Activated CD8-positive, alpha-beta memory T cell treated with anti-CD3 and anti-CD28 coated beads, Interleukin-2, amount 50 U/mL, for 24 hours (primary cell): Measurements from ENCODE around the gene STK24.

ENCODE experiments used
- DNase-seq: peaks from one replicate; pipeline ENCODE4 v3.0.0-alpha.2; 2020; ENCODE audit errors: extremely low read depth

STK24 gene

DNA sequence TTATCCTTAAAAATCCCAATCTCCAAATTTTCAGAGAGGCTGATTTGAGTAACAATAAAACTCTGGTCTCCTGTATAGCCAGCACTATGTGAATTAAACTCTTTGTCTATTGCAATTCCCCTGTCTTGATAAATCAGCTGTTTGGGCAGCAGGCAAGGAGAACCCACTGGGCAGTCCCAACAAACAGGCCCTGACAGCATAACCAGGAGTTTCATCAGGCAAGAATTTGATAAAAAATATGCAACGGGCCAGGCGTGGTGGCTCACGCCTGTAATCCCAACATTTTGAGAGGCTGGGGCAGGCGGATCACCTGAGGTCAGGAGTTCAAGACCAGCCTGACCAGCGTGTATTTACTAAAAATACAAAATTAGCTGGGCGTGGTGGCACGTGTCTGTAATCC lies 42.1 kb downstream of the STK24 start:
- no peak for DNase-seq

DNA sequence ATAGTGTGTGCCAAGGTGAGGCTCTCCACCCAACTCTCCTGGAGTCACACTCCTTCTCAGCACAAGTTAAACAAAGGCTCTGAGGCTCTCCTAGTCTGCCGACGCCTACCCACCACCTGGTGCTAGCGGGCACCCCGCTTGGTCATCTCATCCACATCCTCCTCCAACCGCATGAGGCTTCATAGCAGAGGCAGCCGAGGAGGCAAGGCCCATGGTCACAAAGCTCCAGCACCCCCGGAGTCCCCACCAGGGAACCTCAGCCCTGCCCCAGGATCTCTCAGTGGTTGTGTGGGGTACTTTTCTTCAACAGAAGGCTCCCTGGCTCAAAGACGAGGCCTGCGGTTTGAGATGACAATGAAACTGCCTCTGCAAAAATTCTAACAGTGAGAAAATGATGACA lies 43.0 kb downstream of the STK24 start:
- DNase-seq, result no peak

DNA sequence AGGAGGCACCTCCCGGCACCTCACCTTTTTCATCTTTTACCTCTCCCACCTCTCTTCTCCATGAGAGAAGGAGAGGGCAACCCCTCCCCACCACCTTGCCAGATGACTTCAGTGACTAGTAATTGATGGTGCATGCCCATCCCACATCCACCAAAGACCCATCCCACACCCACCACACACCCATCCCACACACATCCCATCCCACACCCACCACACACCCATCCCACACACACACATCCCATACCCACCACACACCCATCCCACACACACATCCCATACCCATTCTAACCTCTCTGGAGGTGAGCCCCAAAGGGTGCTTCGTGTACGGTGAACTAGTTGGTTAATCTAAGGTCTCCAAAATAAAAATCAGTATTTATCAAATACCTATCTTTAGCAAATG lies 44.7 kb downstream of the STK24 start:
- no peak for DNase-seq

DNA sequence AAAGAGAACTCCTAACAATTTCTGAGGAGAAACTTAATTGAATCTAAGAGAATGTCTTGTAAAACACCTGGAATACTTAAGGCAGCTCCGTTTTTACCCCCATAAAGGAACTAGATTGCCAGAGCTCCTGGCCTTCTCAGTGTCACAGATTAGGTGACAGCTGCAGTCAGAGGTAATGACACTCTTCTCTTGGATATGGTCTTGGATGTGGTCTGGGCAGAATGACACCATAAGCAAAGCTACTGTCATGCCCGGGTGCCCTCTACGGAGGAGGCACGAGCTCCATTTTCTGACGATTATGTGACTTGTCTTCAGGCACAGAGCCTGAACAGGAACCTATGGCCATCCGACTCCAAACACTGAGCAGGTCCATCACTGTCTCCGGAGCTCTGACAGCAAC lies 46.7 kb downstream of the STK24 start:
- no peak for DNase-seq

DNA sequence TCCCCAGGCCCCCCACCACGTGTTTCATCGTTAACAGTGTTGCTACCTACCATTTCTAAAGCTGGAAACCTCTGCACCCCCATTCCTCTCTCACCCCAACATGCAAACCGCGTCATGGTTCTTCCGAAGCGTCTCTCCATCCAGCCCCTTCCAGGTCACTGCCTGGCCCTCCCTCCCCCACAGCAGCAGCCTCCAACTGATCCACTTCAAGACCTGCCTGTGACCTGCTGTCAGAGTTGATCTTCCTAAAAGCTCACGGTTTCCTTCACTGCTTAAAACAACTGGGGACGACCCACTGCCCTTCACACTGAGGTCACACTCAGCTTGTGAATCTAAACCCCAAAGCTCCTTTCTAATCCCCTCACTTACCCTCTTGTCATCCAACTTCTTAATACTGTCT lies 47.7 kb downstream of the STK24 start:
- no peak for DNase-seq

DNA sequence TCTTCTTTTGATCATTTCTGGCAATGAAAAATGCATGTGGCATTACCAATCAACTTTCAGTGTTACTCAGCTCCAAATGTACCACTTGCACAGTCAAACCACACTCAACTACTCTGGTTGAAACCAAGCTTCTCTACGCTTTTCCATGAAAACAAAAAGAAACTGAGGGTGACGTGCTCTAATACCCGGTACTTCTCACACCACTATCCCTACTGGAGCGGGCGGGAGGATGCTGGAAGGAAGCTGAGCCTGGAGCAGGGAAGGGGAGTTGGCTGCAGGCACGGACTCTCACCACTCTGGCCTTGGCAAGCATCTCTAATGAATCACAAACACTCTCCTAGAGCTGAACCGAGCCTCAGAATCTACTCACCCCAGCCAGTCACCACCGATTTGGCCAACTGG lies 48.2 kb downstream of the STK24 start:
- no peak for DNase-seq

DNA sequence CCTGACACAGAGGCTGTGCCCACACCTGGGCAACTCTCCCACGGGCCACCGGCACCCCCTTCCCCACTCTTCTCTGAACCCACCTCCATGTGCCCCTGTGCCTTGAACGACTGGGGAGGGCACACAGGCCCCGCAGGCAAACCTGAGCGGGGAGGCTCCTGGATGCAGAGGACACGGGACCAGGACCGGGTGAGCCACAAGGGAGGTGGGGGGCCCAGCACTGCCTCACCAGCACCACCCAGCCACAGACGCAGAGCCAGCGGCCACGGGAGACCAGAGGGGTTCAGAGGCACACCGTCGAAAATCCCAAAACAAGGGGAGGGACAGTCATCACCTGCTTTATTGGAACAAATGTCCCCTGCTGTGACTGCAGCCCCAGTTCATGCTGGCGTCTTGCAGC lies 49.4 kb downstream of the STK24 start:
- no peak for DNase-seq

DNA sequence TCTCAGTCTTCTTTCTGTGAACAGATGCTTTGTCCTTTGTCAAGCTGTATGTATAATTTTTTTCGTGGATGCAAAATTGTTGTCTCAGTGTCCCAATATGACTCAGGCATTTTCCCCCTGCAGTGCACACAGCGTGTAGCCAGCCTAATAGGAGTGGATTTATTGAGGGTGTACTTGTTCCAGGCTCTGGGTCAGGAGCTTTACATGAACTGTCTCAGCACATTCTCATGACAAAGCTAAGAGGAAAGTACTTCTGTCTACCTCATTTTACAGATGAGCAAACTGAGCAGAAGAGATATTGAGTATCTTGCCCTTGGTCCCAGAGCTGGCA lies 50.8 kb downstream of the STK24 start:
- no peak for DNase-seq

DNA sequence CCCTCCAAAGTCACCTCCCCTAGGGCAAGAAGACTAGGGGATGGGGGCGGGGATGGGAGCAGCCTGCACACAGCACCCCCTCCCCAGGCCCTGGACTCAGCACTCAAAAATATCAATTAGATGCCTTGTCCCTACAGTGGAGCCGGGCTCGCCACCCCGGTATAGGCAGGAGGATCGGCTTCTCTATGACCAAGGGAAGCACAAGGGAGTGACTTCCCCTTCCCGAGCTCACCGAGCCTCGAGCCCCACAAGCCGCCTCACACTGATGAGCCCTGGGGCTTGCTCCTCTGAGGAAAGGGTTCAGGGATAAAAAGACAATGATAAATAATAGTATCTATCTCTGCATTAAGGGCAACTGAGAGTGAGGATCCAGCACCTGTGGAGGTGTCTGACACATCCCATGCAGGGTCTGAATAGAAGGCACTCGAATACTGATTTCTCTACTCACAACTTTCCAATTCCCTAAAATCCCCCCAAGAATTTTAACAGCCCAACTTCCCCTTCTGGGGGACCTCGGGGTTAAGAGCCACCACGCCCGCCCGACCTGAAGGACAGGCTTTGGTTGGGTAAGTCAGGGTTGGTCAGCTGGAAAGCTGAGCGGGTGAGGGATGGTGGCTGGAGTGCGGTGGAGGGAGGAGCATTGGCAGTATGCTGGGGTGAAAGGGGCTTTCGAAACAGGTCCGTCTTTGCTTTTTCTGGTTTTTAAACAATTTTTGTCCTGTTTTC lies 51.3 kb downstream of the STK24 start:
- DNase-seq, result no peak

DNA sequence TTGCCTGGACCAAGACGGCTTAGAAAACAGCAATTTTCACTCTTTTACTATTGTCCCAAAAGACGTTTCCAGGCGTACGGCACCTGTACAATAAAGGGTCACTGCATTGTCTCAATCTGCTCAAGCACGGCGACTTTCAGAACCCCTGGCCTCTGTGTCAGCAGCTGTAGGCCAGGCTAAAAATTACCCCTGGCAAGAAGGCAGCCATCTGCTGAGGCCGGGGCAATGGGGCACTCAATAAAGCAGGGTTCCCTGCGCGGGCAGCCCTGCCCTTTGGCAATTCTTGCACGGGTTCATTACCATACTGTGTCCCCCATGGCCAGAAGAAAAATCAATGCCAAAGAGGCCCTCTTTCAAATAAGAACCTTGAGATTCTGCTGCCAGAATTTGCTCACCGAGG lies 52.1 kb downstream of the STK24 start:
- DNase-seq, result no peak

DNA sequence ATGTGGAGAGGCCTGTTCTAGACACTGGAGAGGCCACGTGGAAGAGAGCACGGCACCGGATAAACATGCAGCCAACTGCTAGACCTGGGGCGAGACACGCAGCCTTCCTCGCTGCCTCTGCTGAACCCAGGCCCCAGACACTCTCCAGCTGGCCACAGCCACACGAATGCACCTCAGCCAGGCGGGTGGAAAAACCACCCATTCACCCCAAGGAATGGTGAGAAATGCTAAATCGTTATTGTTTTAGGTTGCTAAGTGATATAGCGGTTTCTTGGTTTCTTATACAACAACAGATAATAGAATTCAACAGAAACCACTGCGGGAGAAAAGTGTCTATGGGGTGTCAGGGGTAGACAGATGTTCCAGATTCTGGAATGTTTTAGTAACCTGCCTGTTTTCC lies 52.5 kb downstream of the STK24 start:
- no peak for DNase-seq

DNA sequence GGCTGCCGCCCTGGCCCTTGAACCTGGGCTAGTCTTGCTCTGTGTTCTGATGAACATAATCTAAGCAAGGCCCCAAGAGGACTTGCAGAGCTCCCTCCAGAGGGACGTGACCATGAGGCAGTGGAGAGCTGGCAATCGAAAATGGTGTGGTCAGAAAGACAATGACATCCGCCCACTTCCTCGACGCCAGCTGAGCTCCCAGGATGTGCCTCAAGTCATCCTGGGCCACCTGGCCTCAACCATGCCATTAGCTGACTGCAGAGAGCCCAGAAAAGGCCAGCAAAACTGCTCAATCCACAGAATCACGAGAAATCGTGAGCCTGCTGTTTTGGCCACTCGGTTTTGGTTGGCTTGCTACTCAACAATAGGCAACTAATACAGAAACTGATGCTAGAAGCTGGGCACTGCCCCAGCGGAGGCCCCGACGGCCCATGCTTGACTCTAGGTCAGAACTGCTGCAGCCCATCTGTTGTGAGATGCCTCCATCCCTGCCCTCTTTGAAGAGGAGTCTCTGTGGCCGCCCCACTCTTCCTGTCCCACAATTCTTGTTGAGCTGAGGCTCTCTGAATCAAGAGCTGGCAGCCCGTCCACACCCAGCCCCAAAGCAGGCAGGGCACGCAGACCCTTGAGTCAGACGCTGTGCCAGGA lies 53.3 kb downstream of the STK24 start:
- no peak for DNase-seq

DNA sequence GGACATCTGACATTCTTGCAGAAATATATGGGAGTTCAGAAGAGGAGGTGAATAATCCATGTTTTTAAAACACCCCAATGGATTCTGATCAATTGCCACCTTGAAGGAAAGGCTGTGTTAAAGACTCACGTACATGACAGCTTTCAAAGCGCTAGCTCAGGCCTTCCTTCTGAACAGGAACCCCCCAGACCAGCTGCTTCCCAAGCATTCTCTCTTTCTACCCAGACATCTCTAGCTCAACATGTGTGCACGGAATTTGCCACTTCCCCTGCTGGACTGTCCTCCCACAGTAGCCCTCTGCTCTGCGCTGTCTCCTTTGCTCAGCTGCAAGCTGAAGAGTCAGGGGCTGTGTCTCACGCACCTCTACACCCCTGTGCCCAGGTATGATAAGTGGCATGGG lies 54.5 kb downstream of the STK24 start:
- DNase-seq, result no peak

DNA sequence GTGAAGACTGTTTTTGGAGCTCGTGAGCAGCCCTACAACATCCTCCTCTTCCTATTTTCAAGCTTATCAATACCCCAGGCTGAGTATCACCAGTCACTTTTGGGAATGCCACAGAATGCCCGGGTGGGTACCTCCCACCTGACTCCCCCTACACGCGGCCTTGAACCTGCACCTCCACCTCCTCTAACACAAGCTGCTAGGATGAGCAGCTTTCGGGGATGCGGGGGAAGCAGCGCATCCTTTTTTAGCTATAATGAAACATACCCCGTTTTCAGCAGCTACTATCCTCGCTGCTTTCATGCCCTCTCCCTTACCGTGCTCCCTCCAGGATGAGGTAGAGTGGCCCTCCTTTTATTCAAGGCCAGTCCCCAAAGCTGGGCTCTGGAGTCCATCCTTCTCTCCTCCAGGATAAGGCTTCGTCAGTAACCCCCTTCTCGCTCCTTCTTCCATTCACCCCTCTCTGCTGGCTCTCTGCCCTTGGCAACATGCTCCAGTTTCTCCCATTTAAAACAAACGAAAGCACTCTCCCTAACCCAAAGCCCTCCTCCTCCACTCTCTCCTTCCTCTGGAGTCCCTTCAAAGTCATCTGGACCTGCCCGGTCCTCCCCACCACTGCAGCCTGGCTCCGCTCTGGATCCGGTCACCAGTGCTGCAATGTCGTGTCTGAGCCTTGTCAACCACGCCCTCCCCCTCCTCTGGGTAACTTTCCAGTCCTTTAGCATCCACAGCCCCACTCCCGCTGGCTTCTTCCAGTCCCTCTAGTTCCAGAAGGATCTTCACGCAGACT lies 55.3 kb downstream of the STK24 start:
- DNase-seq, result no peak

DNA sequence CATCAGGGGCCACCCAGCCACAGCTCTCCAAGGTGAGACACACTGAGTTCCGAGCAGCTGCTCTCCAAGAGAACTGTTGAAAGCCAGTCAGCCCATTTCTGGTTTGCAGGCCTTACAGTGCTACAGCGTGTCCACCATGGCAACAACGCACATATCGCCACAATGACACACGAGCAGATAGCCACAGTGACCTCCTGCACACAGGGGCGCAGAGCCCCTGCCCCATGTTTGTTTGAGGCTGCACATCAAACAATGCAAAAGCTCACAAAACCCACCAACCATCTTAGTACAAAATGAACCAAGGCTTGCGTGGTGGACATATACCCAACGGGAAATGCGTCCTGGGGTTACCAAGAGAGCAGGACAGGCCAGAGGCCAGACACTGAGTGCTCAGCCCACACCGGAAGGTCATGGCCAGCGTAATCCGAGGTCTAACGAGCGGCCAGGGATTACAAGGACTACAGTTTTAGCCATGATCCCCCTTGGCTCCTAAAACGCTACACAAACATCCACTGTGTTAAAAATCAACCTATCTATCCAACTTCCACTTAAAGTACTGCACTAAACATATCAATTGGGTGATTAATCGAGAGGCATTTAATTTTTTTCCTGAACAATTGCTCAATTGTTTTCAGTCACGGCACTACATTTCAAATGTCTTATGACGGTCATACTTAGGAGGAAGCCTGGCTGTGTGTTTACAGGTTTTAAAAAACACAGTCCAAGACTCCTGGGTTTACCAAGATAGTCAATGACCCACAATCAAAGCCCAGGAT lies 56.0 kb downstream of the STK24 start:
- DNase-seq, result no peak

DNA sequence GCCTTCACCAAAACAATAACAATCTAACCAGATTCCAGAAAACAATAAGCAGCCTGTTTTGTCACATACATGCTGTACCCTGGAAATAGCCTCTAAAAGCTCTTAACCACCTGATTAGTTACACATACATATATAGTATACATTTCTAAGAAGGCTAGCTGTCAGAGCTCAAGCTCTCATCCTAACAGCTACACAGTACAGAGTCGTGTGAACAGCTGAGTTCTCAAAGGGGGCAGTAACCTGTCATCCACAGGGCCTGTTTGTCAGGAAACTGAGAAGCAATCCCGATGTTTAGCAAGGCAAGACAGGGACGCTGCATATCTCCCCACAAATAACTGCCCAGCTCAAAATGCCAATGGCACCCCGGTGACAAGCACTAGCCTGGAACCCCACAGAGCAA lies 56.9 kb downstream of the STK24 start:
- DNase-seq, result no peak

DNA sequence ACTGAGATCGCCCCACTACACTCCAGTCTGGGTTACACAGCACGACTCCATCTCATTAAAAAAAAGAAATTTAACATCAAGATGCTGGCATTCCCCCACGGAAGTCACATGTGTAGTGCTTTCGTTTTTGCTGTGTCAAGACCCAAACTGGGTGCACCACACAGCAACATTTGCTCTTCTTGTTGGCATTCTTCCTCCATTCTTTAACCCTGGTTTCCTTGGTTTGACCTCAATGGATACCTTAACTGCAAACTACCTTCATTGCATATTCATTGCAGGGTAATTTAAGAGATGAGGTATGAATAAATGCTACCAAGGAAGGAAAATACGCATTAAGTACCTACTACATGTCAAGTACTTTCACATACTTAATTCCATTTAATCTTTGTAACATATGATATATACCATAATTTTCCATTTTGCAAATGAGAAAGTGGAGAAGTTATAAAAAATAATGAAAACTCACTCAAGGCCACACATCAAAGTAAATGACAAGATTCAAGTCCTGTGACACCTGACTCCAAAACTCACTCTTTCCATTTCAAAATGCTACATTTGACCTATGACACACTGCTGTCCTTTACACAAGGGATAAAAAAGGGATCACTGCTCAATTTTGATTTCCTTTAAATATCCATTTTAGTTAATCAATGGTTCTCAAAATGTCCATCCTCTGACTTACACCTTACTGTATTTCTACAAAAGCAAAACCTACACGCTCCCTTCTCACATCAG lies 59.2 kb downstream of the STK24 start:
- no peak for DNase-seq

DNA sequence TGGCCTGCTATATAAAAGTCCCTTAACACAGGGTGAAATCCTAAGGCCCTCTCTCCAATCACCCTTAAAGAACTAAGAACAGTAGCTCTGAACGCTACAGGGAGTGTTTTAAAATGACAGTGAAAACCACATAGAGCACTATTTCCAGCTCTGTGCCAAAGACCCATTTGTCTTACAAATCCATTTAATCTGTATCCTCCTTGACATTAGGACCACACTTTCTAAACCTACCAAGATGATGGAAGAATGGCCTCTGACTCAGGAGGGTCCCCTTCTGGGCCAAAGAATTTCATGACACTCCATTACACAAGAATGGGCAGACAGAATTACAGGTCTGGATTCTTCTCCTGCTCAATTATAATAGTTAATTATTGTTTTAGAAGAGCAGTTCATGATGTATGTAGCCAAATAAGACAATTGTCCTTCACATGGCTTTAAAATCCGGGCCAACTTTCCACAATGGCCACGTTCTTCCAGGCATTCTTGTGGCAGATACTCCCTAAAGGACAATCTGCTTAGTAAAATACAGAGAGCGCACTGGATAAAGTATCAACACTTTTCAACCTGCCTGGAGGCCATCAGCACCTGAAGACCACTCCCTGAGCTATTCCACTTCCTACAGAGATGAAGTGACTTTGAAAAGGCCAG lies 61.0 kb downstream of the STK24 start:
- DNase-seq, result no peak

DNA sequence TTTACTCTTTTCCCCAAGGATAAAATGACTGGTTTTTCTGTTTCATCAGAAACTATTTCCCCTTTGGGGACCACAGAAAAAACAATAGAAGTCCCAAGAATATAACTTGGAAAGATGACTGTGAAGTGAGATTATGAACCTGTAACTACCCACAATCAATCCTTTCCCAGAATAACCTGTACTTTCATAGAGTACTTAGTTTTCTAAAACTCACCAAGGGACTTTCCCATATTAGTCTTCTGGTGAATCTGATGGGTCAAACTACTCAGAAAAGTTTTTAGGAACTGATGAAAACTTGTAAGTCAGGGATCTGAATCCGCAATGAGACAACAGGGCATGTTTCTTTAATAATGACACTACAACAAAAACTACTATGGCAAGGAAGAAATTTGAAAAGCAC lies 62.6 kb downstream of the STK24 start:
- DNase-seq, result no peak

DNA sequence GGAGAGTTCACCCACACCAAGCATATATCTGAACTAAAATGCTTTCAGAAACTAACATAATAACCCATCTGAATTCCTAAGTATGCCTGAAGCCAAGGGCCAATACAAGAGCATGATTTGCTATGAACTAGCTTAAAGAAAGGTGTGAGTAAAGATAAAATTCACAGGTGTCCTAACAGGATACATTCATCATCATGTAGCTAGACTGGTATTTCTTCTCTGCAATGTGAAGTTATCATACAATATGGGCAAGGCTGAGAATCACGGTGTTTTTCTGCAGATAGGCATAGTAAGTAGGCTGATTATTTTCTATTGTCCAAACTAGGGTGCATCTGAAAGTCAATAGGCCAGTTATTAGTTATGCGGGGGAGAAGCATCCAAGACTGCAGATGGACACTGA lies 63.1 kb downstream of the STK24 start:
- no peak for DNase-seq
